ENCODE measurements around the gene IFIT1. TPM values are rescaled to one million over a fixed set of nuclear protein-coding genes. Genes with fewer than 3 reads are reported as not detected.
A peak's percentile ranks its signal among the peaks of the same experiment; 100 is the strongest.
"Not testable (repeated sequence)": the region's sequence is repeated elsewhere in the genome, so short reads cannot be mapped to it uniquely, and the experiment has no call there.

The IFIT1 gene
- polyA plus RNA-seq, 10 donors: 30.4 to 63.9 (median 43.9) TPM

DNA sequence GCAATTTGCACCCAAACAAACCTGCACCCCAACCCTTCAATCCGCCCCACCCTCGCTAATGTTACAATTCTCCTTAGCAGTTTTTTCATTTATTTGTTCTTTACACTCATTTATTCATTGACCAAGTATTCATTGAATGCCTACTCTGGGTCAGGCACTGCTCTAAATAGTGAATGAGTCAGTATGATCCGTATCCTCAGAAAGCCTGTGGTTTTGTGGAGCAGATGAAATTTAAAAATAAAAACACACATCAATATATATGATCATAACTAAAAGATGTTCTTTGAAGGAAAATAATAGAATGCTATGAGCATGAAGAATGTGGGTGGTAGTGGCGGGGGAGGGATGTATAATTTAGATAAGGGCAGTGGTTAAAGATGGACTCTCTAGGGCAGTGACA, 35.2 kb downstream of the IFIT1 start:
- DNase-seq: peak in 1 of 3 donors; percentile 57

- DNase-seq: no peak
These were observed 36.5 kb downstream of the IFIT1 start for GRCh38 chr10:89428877-89429276.

GRCh38 chr10:89431977-89432376, 39.6 kb downstream of the IFIT1 start:
- peak in 2 of 3 donors; percentile 16 to 38 for DNase-seq

GRCh38 chr10:89438525-89438924, 46.1 kb downstream of the IFIT1 start:
- DNase-seq: no peak

- no peak for DNase-seq
These were observed 48.0 kb downstream of the IFIT1 start for GRCh38 chr10:89440226-89441009.

DNA sequence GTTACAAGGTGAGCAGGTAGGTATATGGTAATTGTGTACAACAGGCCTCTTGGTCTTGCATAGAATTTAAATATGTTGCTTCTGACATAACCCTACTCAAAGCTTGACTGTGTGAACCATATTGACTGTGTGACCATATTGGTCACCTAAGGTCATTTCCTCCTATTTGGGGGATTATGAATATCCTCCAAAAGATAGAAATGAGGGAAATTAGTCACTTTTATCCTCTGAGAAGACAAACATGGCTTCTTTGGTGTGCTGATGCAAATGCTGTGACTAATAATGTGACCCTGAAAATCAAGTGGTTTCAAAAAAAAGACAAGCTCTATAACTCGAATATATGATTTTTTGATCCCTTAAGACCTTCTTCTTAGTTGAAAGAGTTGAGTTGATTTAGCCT, 49.9 kb downstream of the IFIT1 start:
- DNase-seq: no peak

DNA sequence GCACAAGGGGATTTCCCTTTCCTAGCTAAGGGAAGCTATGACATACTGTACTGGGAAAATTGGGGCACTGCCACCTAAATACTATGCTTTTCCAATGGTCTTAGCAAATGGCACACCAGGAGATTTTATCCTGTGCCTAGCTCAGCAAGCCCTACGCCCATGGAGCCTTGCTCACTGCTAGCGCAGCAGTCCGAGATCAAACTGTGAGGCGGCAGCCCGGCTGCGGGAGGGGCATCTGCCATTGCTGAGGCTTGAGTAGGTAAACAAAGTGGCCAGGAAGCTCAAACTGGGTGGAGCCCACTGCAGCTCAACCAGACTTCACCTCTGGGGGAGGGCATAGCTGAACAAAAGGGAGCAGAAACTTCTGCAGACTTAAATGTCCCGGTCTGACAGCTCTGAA, 52.4 kb downstream of the IFIT1 start:
- not testable (repeated sequence) for DNase-seq

DNA sequence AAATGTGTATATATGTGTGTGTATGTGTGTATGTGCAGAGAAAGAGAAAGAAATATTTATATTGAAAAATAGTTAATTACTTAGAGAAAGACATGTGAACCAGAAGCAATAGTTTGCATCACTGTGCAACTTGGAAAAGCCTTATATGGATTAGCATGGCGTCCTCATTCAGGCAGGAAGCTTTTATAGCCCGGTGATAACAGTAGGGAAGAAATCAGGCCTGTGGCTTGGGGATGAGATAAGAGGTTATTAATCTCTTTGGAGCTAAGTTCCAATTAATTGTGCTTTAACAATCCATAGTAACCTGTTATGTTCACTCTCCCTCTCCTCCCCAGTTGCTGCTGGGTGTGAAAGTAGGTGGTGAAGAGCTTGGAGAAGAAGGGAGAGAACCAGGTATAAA, 58.5 kb downstream of the IFIT1 start:
- no peak for DNase-seq

- no peak for DNase-seq
These were observed 59.8 kb downstream of the IFIT1 start for GRCh38 chr10:89452193-89452592.

DNA sequence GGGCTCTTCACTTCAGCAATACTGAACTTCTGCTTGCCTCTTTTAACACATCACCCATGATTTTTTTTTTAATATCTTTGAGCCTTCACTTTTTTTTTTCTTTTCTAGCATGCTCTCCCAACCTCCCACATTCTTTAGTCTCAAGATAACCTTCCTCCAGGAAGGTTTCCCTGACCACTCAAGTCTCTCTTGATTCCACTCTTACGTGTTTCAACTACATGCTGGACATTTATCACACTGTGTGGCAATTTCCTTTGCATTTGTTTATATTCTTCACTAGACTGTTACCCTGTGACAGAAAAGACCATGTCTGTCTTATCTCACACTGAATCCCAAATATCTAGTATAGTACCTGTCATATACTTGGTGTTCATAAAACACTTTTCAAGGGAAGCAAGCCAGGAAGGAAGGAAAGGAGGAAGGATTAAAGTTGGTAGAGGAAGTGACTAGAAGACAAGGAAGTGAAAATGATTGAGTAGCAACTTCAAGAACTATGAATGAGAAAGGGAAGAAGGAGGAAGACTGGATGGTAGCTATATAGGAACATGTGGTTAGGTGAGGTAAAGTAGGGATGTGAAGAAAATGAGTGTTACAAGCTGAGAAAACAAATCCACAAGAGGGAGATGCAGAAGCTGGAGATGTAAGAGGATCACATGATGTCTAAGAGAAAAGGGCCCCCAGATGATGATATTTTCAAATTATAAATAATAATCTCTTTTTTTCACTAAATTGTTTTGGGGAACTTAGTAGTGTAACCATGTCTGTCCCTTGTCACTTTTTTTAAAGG, 62.3 kb downstream of the IFIT1 start:
- no peak for DNase-seq

Other genes with a start within 250 kb of the IFIT1 start
- 1 to 10 TPM in 3 of 10 donors, under 1 TPM in 7; 0.37 to 3.8 (median 0.68) TPM for gene CH25H, start 185.3 kb upstream of the IFIT1 start, polyA plus RNA-seq (ENCODE audit: insufficient read length in 10 of 10)
- 10 to 100 TPM; 31.8 to 48.9 (median 35.4) TPM for gene LIPA, start 140.8 kb upstream of the IFIT1 start, polyA plus RNA-seq (ENCODE audit: insufficient read length in 10 of 10)
- gene IFIT2, start 90.6 kb upstream of the IFIT1 start, polyA plus RNA-seq (ENCODE audit: insufficient read length in 10 of 10): 1 to 10 TPM; 5.5 to 9.4 (median 7.6) TPM
- 10 to 100 TPM in 3 of 10 donors, 1 to 10 TPM in 7; 6.0 to 11.8 (median 8.7) TPM for gene IFIT3, start 64.6 kb upstream of the IFIT1 start, polyA plus RNA-seq (ENCODE audit: insufficient read length in 10 of 10)
- gene IFIT1B, start 14.6 kb upstream of the IFIT1 start, polyA plus RNA-seq (ENCODE audit: insufficient read length in 10 of 10): 1 to 10 TPM in 1 of 10 donors, under 1 TPM in 8, not detected in 1; 0.23 to 1.1 (median 0.68) TPM
- 10 to 100 TPM; 10.3 to 14.9 (median 12.2) TPM for gene IFIT5, start 21.9 kb downstream of the IFIT1 start, polyA plus RNA-seq (ENCODE audit: insufficient read length in 10 of 10)
- 1 to 10 TPM in 9 of 10 donors, under 1 TPM in 1; 0.86 to 2.6 (median 1.5) TPM for gene SLC16A12, start 143.0 kb downstream of the IFIT1 start, polyA plus RNA-seq (ENCODE audit: insufficient read length in 10 of 10)